ENCODE measurements around the gene INSIG1.

Gene INSIG1

GRCh38 chr7:155276042-155276799 lies 21.5 kb upstream of the INSIG1 start:
- Histone ChIP-seq H3K4me2 (no peak overlapping the region), H3K4me1 (ENCODE audit: low read depth, poor library complexity, severe bottlenecking) (no peaks in the 10 kb centered on the region), H3K9ac (no peak overlapping the region), H3K79me2 (ENCODE audit: insufficient read depth, low read depth) (no peaks in the 10 kb centered on the region), H2AFZ (ENCODE audit: low read depth) (no peak overlapping the region), H3K27me3 (ENCODE audit: insufficient read depth, low read depth) (no peaks in the 10 kb centered on the region), H3K27ac (no peak overlapping the region), H4K20me1 (ENCODE audit: insufficient read depth) (no peaks in the 10 kb centered on the region), H3K36me3 (ENCODE audit: insufficient read depth) (no peaks in the 10 kb centered on the region), H3K4me3 (IDR thresholded peaks at IDR 0.05; ENCODE audit: insufficient read depth, low read depth, low read length) (no peak overlapping the region)
- TF ChIP-seq CTCF (conservative IDR thresholded peaks at IDR 0.05; ENCODE audit: low read depth, low read length), result no peak

- TF ChIP-seq CTCF (conservative IDR thresholded peaks at IDR 0.05; ENCODE audit: low read depth, low read length), result no peak
- no peaks in the 10 kb centered on the region for H4K20me1 ChIP-seq (ENCODE audit: insufficient read depth)
- H3K4me1 ChIP-seq (ENCODE audit: low read depth, poor library complexity, severe bottlenecking), result peaks cover under 1% of the 10 kb centered on the region
- H3K36me3 ChIP-seq (ENCODE audit: insufficient read depth), result no peaks in the 10 kb centered on the region
- no peak overlapping the region for H2AFZ ChIP-seq (ENCODE audit: low read depth)
- no peak overlapping the region for H3K9ac ChIP-seq
- no peak overlapping the region for H3K27ac ChIP-seq
- H3K79me2 ChIP-seq (ENCODE audit: insufficient read depth, low read depth), result no peaks in the 10 kb centered on the region
- H3K4me2 ChIP-seq, result no peak overlapping the region
- H3K27me3 ChIP-seq (ENCODE audit: insufficient read depth, low read depth), result no peaks in the 10 kb centered on the region
- H3K4me3 ChIP-seq (IDR thresholded peaks at IDR 0.05; ENCODE audit: insufficient read depth, low read depth, low read length), result no peak overlapping the region
Measured at GRCh38 chr7:155276800-155277375, 20.8 kb upstream of the INSIG1 start.

- no peaks in the 10 kb centered on the region for H3K27me3 ChIP-seq (ENCODE audit: insufficient read depth, low read depth)
- no peaks in the 10 kb centered on the region for H4K20me1 ChIP-seq (ENCODE audit: insufficient read depth)
- H3K27ac ChIP-seq, result no peak overlapping the region
- no peak for TF ChIP-seq CTCF (conservative IDR thresholded peaks at IDR 0.05; ENCODE audit: low read depth, low read length)
- no peak overlapping the region for H3K4me2 ChIP-seq
- H3K9ac ChIP-seq, result no peak overlapping the region
- no peak overlapping the region for H3K4me3 ChIP-seq (IDR thresholded peaks at IDR 0.05; ENCODE audit: insufficient read depth, low read depth, low read length)
- peaks cover 6% of the 10 kb centered on the region for H3K4me1 ChIP-seq (ENCODE audit: low read depth, poor library complexity, severe bottlenecking)
- no peak overlapping the region for H2AFZ ChIP-seq (ENCODE audit: low read depth)
- no peaks in the 10 kb centered on the region for H3K79me2 ChIP-seq (ENCODE audit: insufficient read depth, low read depth)
- no peaks in the 10 kb centered on the region for H3K36me3 ChIP-seq (ENCODE audit: insufficient read depth)
Measured at GRCh38 chr7:155277385-155277994, 20.2 kb upstream of the INSIG1 start.

- Histone ChIP-seq H3K79me2 (ENCODE audit: insufficient read depth, low read depth) (no peaks in the 10 kb centered on the region), H3K4me1 (ENCODE audit: low read depth, poor library complexity, severe bottlenecking) (peaks cover 21% of the 10 kb centered on the region), H3K9ac (no peak overlapping the region), H3K27ac (no peak overlapping the region), H3K4me3 (IDR thresholded peaks at IDR 0.05; ENCODE audit: insufficient read depth, low read depth, low read length) (no peak overlapping the region), H3K4me2 (no peak overlapping the region), H4K20me1 (ENCODE audit: insufficient read depth) (no peaks in the 10 kb centered on the region), H2AFZ (ENCODE audit: low read depth) (no peak overlapping the region), H3K36me3 (ENCODE audit: insufficient read depth) (no peaks in the 10 kb centered on the region), H3K27me3 (ENCODE audit: insufficient read depth, low read depth) (no peaks in the 10 kb centered on the region)
- no peak for TF ChIP-seq CTCF (conservative IDR thresholded peaks at IDR 0.05; ENCODE audit: low read depth, low read length)
Measured at GRCh38 chr7:155278921-155279320, 18.8 kb upstream of the INSIG1 start.
